HEK293 (cell line): Measurements from ENCODE around the gene ABHD4.
A peak's percentile ranks its signal among the peaks of the same experiment; 100 is the strongest.

Experiments
- CTCF ChIA-PET: fragments of 350-600 bp; formaldehyde crosslinking; extraction: SDS; loops from one replicate; lab custom pipeline; 2021; ENCODE audit warnings: antibody characterized with exemption; lab: Yijun Ruan, JAX
- POLR2A ChIA-PET: fragments of 300-600 bp; formaldehyde crosslinking; extraction: SDS; loops from one replicate; lab custom pipeline; 2020; ENCODE audit warnings: antibody characterized with exemption, inconsistent platforms; lab: Yijun Ruan, JAX
- H3K27ac ChIP-seq: fragments of 200-500 bp; sonication (Bioruptor generic); 2 replicates; pipeline ENCODE4 v1.5.1; 2014; ENCODE audit warnings: low read depth, low read length, control low read depth, inconsistent platforms; ENCODE audit errors: extremely low read depth
- H3K36me3 ChIP-seq, 2 experiments: fragments of 200-500 bp in 1 of 2; sonication (Bioruptor generic) in 1 of 2; 1 replicate in 1 of 2; 2 replicates in 1 of 2; pipeline ENCODE4 v1.5.1; 2014 to 2017; ENCODE audit warnings: inconsistent platforms in 2 of 2, low read length in 2 of 2; ENCODE audit not compliant: control insufficient read depth in 2 of 2, insufficient read depth in 1 of 2
- H3K4me1 ChIP-seq: fragments of 200-500 bp; sonication (Bioruptor generic); 2 replicates; pipeline ENCODE4 v1.5.1; 2014; ENCODE audit warnings: mild to moderate bottlenecking, low read length, inconsistent platforms; ENCODE audit not compliant: control insufficient read depth, insufficient read depth
- H3K4me3 ChIP-seq: 2 replicates; pipeline ENCODE4 v1.5.1; 2011; ENCODE audit warnings: low read depth, mild to moderate bottlenecking, control low read depth, low read length, moderate library complexity
- H3K9me3 ChIP-seq: fragments of 200-500 bp; sonication (Bioruptor generic); 2 replicates; pipeline ENCODE4 v1.5.1; 2014; ENCODE audit warnings: low read depth, low read length, inconsistent platforms; ENCODE audit not compliant: control insufficient read depth, insufficient read depth
- CTCF ChIP-seq: fragments of 450-650 bp; formaldehyde crosslinking; IDR thresholded peaks from 2 replicates; pipeline ENCODE4 v1.5.1; 2016; ENCODE audit warnings: missing biosample characterization, missing genetic modification characterization
- PRDM10 ChIP-seq: fragments of 450-650 bp; formaldehyde crosslinking; IDR thresholded peaks from 2 replicates; pipeline ENCODE4 v1.5.1; 2016; ENCODE audit warnings: missing biosample characterization, missing genetic modification characterization
- SP7 ChIP-seq: fragments of 450-650 bp; formaldehyde crosslinking; IDR thresholded peaks from 2 replicates; pipeline ENCODE4 v1.5.1; 2016; ENCODE audit warnings: missing biosample characterization, missing genetic modification characterization
- ZBTB11 ChIP-seq: fragments of 450-650 bp; formaldehyde crosslinking; conservative IDR thresholded peaks from 2 replicates; pipeline ENCODE4 v1.5.1; 2016; ENCODE audit warnings: low read depth, missing biosample characterization, missing genetic modification characterization
- ZBTB48 ChIP-seq: fragments of 450-650 bp; formaldehyde crosslinking; IDR thresholded peaks from 2 replicates; pipeline ENCODE4 v1.5.1; 2016; ENCODE audit warnings: missing biosample characterization, missing genetic modification characterization
- ZNF114 ChIP-seq: fragments of 450-650 bp; formaldehyde crosslinking; IDR thresholded peaks from 2 replicates; pipeline ENCODE4 v1.5.0; 2017; ENCODE audit warnings: missing biosample characterization, missing genetic modification characterization
- ZNF335 ChIP-seq: fragments of 450-650 bp; formaldehyde crosslinking; conservative IDR thresholded peaks from 2 replicates; pipeline ENCODE4 v1.5.1; 2016; ENCODE audit warnings: missing biosample characterization, missing genetic modification characterization
- ZNF561 ChIP-seq: fragments of 450-650 bp; IDR thresholded peaks from 2 replicates; pipeline ENCODE4 v1.5.1; 2018; ENCODE audit warnings: missing biosample characterization, missing genetic modification characterization, borderline replicate concordance
- ZNF654 ChIP-seq: fragments of 450-650 bp; formaldehyde crosslinking; IDR thresholded peaks from 2 replicates; pipeline ENCODE4 v1.5.1; 2016; ENCODE audit warnings: low read depth, missing biosample characterization, missing genetic modification characterization
- ZSCAN18 ChIP-seq: fragments of 450-650 bp; formaldehyde crosslinking; IDR thresholded peaks from 2 replicates; pipeline ENCODE4 v1.5.1; 2016; ENCODE audit warnings: missing biosample characterization, missing genetic modification characterization
- ZSCAN30 ChIP-seq: fragments of 450-650 bp; IDR thresholded peaks from 2 replicates; pipeline ENCODE4 v1.5.1; 2018; ENCODE audit warnings: missing biosample characterization, mild to moderate bottlenecking, missing genetic modification characterization, moderate library complexity

ABHD4 gene

GRCh38 chr14:22570132-22570949 lies 27.8 kb upstream of the ABHD4 start:
- Histone ChIP-seq H3K27ac (no peak overlapping the region), H3K4me1 (peaks cover 2% of the 10 kb centered on the region; the same call in 1 of the 2 replicates), H3K9me3 (no peaks in the 10 kb centered on the region), H3K4me3 (no peak overlapping the region), H3K36me3 (peaks cover 71 to 72% of the 10 kb centered on the region in 2 experiments)
- ChIA-PET CTCF (interaction anchor here (0.6 to 4.6 kb wide), 92 partner anchors 8 to 1243 kb away, joined by 3 to 91 read pairs (median 4); partner anchors contain the start of genes ABHD4, DAD1, OR6J1 and OXA1L), POLR2A (interaction anchor here (0.6 to 1.7 kb wide), 3 partner anchors 19 to 403 kb away, joined by 3 to 6 read pairs (median 3); partner anchors contain the start of genes DAD1 and REM2)
- TF ChIP-seq ZSCAN30 (tag by site-specific recombination), result no peak
- peak; percentile 74 for TF ChIP-seq ZNF654 (tag by site-specific recombination)
- TF ChIP-seq ZNF335, result 0 out of 2 replicates have a peak, but pooled peaks have one; percentile 29
- 0 out of 2 replicates have a peak, but pooled peaks have one; percentile 15 for TF ChIP-seq SP7 (tag by site-specific recombination)
- TF ChIP-seq ZNF114 (tag by site-specific recombination), result no peak
- peak; percentile 83 for TF ChIP-seq CTCF (tag by site-specific recombination)
- no peak for TF ChIP-seq ZNF561
- peak; percentile 89 for TF ChIP-seq ZBTB11
- TF ChIP-seq ZBTB48 (tag by site-specific recombination), result no peak

- Histone ChIP-seq H3K4me3 (no peak overlapping the region), H3K9me3 (no peaks in the 10 kb centered on the region), H3K36me3 (peaks cover 65 to 66% of the 10 kb centered on the region in 2 experiments)
- POLR2A ChIA-PET, result no interaction called here
- TF ChIP-seq PRDM10 (tag by site-specific recombination), result peak; percentile 57
- TF ChIP-seq ZSCAN18 (tag by site-specific recombination), result no peak
- TF ChIP-seq, all 188 proteins: peak for 1
- H3K27ac ChIP-seq, result no peak overlapping the region
- H3K4me1 ChIP-seq, result peaks cover 2% of the 10 kb centered on the region; the same call in 1 of the 2 replicates
- CTCF ChIA-PET, result interaction anchor here (0.8 to 4.6 kb wide), 11 partner anchors 12 to 281 kb away, joined by 3 to 91 read pairs (median 32); partner anchors contain the start of genes DAD1 and OR6J1
These were observed 25.5 kb upstream of the ABHD4 start for GRCh38 chr14:22572562-22573058.
